GM12875 (cell line): ENCODE results near the gene MYO16.

ENCODE experiments used
- H3K4me3 ChIP-seq: one replicate; pipeline ENCODE4 v1.5.1; 2011; ENCODE audit warnings: low read depth, low read length, control low read depth
- TF ChIP-seq, protein P1 (sequence below): IDR thresholded peaks from 2 replicates; pipeline ENCODE4 v1.5.1; 2011; ENCODE audit warnings: low read depth, mild to moderate bottlenecking, control low read depth, inconsistent platforms, low read length, moderate library complexity, borderline replicate concordance; ENCODE audit not compliant: insufficient read depth

The MYO16 gene

DNA sequence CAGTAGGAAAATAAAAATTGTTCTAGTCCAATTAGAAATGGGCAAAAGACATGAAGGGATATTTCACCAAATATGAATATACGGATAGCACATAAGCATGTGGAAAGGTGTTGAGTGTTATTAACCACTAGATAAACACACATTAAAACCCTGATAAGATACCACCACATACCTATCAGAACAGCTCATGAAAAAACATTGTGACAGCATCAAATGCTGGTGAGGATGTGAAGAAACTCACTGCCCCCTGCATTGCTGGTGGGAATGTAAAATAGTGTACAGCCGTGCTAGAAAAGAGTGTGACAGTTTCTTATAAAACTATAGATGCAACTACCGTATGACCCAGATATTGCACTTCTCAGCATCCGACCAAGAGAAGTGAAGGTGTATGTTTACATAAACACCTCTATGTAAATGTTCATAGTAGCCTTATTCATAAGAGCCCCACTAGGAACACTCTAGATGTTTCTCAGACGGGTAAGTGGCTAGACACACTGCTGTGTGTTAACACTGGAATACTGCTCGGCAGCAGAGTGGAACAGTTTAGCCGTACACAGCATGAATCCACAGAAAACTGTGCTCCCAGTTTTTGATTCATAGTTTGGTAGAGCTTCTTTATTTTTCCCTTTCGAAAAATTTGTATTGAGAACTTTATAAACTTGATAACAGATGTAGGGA, 321.1 kb downstream of the MYO16 start:
- no peak overlapping the region for H3K4me3 ChIP-seq
- TF ChIP-seq, protein P1, sequence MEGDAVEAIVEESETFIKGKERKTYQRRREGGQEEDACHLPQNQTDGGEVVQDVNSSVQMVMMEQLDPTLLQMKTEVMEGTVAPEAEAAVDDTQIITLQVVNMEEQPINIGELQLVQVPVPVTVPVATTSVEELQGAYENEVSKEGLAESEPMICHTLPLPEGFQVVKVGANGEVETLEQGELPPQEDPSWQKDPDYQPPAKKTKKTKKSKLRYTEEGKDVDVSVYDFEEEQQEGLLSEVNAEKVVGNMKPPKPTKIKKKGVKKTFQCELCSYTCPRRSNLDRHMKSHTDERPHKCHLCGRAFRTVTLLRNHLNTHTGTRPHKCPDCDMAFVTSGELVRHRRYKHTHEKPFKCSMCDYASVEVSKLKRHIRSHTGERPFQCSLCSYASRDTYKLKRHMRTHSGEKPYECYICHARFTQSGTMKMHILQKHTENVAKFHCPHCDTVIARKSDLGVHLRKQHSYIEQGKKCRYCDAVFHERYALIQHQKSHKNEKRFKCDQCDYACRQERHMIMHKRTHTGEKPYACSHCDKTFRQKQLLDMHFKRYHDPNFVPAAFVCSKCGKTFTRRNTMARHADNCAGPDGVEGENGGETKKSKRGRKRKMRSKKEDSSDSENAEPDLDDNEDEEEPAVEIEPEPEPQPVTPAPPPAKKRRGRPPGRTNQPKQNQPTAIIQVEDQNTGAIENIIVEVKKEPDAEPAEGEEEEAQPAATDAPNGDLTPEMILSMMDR = no peak

DNA sequence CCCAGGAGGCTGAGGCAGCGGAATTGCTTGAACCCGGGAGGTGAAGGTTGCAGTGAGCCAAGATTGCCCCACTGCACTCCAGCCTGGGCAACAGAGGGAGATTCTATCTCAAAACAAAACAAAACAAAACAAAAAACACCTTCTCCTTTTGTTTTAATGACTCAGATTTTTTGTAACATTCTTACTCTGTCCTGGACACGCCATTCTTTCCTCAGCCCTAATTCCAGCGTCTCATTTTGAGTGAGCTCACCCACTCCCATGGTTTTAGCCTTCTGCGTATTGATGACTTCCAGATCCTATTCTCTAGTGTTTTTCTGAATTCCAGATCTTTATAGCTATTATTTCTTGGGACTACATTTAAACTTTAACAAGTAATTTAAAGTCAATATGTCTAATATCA, 326.3 kb downstream of the MYO16 start:
- TF ChIP-seq, protein P1 = no peak
- no peak overlapping the region for H3K4me3 ChIP-seq

DNA sequence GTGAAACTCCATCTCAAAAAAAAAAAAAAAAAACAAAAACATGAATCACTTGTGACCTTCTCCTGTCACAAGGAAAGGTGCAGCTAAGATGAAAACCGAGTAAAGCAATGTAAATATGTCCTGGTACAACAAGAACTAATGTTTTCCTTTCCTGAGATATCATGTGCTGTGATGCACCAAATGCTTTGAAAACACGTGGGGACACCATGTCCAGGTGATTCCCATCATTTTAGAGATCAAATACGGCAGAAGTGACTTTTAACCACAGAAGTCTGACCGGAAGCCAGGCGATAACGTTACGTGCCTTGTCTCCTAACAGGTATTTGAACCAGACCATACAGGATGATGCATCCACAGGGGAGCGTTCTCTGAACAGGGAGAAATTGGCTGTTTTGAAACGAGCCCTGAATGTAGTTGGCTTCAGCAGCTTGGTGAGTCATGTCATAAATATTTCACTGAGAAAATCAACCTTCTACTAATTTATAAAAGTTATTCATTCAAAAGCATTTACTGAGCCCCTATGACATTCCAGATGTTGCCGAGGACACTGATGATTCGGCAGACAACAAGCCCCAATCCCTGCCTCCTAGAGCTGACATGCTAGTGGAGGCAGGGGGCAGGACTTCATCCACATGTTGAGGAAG, 328.1 kb downstream of the MYO16 start:
- H3K4me3 ChIP-seq = no peak overlapping the region
- TF ChIP-seq, protein P1 = no peak

DNA sequence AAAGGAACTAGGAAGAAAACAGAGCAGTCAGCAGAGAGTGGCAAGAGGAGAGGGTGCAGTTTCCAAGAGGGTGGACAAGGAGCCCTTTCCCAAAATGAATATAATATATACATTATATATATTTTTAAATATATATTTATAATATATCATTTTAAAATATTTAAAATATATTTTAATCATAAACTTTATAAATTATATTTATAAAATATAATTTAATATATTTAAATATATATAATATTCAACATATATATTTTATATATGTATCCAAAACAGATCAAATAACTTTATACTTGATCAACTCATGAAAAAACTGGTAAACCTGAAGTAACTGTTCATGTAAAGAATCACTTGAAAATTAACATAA, 328.6 kb downstream of the MYO16 start:
- no peak overlapping the region for H3K4me3 ChIP-seq
- TF ChIP-seq, protein P1 = no peak

DNA sequence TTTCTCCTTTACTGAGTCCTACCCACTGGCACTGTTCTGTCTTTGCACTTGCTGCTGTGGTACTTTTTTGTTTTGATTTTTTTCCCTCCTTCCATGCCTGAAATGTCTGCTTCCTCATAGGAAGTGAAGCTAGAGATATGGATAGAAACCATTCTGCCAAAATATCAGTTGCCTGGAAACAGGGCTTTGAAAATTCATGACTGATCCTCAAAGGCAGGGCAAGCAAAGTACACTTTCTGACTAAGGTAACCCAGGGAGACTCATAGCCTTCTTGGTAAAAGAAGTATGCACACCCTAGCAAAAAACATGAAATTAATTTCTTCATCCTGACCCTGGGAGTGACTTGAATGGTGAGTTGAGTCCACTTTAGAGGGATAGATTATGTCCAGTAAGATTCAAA, 329.8 kb downstream of the MYO16 start:
- no peak overlapping the region for H3K4me3 ChIP-seq
- TF ChIP-seq, protein P1 = no peak

DNA sequence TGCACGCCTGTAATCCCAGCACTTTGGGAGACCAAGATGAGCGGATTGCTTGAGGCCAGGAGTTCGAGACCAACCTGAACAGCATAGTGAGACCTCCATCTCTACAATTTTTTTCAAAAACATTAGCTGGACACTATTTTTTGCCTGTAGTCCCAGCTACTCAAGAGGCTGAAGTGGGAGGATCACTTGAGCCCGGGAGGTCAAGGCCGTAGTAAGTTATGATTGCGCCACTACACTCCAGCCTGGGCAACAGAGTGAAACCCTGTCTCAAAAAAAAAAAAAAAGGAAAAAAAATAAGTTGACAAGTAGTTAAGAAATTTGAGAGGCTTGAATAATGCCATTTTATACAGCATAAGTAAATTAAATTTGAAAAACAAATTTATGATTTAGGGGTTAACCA, 330.6 kb downstream of the MYO16 start:
- TF ChIP-seq, protein P1 = no peak

DNA sequence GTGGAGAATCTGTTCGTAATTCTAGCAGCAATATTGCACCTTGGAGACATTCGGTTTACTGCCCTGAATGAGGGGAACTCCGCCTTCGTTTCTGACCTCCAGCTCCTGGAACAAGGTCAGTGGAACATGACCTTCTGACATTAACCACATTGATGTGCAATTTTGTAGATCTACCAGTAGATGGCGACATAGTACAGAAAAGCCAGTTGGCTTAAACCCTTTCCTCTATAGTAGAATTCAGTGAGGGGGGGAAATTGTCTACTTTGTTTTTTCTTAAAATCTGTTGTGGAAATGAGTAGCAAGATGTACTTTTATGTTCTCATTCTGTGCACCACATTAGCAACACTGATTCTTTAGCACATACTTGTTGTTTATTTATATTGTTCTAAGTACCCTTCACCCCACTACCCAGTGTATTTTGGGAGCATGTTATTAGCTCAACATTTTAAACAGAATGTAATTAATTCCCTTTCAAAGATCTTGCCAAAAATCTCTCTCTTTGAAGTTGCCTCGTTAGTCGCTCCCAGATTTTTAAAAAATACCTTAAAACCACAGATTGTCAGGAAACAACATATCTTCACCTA, 332.2 kb downstream of the MYO16 start:
- TF ChIP-seq, protein P1 = peak; percentile 54; the same call in 1 of the 2 replicates
- no peak overlapping the region for H3K4me3 ChIP-seq

More for the DNA sequence above, 330.6 kb downstream of the MYO16 start:
- H3K4me3 ChIP-seq = no peak overlapping the region
